ENCODE measurements around the gene AGA.

Gene AGA

DNA sequence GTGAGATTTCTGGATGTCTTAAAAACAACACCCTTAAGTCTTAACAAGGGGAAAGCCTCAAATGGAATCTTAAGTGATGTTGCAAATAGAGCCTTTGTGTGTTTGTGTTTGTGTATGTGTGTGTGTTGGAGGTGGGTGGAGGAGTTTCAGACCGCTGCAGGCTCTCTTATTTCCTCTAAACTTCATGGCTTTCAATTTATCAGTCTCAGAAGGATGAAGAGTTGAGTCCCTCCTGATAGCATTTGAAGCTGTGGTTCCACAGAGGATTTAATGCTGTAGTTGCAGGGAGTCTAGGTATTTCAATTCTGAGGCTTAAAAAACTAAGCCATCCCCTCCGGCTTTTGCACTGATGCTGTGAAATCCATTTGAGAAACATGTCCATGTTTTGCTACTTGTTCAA lies 4.3 kb upstream of the AGA start:
- no peak for DNase-seq

DNA sequence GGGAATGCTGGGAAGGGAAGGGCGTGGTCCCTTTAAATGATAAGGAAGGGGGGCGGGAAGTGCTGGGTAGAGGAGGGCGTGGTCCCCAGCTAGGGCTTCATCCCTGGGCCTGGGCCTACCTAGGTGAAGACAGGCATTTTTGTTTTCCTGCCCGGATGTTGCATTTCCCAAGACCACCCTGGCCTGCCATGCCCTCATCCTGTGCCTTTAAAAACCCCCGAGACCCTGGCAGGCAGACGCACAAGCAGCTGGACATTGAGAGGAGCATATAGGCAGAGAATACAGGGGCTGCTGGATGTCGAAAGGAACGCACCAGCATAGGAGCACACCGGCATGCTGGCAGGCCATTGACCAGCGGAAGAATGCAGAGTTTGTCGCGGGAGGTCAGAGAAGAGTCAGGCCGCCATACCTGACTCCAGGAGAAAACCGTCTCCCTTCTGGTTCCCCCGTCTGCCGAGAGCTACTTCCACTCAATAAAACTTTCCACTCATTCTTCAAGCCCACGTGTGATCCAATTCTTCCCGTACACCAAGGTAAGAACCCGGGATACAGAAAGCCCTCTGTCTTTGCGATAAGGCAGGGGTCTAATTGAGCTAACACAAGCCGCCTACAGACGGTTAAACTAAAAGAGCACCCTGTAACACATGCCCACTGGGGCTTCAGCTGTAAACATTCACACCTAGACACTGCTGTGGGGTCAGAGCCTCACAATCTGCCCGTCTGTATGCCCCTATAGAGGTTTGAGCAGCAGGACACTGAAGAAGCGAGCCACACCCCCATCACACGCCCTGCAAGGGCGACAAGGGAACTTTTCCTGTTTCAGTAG lies 2.9 kb upstream of the AGA start:
- no peak for DNase-seq

DNA sequence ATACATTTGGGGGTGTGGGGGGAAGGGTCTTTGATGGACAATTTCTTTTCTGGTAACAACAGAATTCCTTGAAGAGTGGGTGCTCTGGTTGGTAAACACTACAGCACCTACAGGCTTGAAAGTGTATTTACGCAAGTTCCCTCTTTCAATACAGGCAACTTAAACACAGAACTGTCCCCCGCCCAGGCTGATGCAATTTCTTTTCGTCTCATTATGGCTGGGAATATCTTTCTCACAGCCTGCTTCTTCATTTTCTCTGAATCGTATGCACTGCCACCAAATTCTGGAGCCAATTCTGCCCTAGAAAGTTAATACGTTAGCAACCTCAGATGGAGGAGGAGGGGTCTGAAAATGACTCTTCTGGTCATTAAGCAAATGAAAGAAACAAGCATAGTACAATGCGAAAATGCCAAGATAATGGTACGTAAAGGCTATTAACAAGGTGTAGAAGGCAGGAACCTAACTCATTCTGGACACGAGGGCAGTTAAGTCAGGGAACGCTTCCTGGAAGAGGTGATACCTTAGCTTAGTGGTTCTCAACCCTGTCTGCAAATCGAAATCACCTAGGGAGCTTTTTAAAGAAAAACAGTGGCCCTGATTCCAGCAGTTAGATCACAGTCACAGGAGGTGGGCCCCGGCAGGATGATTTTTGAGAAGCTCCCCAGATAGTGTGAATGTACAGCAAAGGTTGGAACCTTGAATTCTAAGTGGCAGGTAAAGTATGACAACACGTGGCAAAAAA lies 1.0 kb downstream of the AGA start:
- no peak for DNase-seq

DNA sequence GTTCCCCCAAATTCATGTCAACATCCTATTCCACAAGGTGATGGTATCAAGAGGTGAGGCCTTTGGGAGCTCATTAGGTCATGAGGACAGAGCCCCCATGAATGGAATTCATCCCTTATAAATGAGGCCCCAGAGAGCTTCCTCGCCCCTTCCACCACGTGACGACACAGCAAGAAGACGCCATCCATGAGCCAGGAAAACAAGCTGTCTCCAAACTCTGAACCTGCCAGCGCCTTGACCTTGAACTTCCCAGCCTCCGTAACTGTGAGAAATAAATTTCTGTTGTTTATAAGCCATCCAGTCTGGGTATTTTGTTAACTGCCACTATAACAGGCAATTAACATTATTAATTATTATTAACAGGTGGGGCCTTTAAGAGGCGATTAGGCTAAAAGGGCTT lies 5.8 kb downstream of the AGA start:
- DNase-seq, result no peak

DNA sequence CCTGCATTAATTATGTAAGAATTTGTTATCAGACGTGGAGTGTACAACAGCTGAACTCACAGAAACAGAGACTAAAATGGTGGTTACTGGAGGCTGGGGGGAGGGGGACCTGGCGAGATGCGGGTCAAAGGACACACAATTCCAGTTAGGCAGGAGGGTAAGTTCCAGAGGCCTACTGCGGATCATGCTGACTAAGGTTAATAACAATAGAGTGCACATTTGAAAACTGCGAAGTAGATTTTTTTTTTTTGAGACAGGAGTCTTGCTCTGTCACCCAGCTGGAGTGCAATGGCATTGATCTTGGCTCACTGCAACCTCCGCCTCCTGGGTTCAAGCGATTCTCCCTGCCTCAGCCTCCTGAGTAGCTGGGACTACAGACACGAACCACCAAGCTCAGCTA lies 7.6 kb downstream of the AGA start:
- DNase-seq, result no peak

DNA sequence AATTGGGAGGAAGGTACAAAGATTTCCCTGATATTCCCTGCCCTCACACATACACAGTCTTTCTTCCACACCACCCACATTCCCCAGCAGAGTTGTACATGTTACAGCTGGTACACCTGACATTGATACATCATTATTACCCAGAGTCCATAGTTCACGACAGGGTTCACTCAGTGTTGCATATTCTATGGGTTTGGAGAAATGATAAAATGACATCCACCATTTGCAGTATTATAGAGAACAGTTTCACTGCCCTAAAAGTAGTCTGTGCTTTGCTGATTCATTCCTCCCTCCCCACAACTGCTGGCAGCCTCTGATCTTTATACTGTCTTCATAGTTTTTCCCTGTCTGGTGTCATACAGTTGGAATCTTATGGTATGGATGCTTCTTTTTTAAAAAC lies 15.0 kb downstream of the AGA start:
- no peak for DNase-seq

DNA sequence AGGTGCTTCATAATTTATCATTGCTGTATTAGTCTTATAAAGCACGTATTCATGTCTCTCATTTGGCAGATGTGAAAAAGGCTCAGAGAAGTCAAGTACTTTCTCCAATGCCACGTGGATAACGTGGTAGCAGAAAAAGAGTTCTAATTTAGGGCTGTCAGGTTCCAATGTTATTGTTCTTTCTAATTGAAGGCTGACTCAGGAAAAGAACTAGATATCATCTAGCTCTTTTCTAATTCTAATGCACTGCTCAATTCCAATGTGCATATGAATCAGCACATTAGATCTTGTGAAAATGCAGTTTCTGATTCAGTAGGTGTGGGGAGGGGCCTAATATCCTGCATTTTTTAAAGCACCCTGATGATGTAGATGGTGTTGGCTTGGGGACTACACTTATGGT lies 22.8 kb downstream of the AGA start:
- no peak for DNase-seq

DNA sequence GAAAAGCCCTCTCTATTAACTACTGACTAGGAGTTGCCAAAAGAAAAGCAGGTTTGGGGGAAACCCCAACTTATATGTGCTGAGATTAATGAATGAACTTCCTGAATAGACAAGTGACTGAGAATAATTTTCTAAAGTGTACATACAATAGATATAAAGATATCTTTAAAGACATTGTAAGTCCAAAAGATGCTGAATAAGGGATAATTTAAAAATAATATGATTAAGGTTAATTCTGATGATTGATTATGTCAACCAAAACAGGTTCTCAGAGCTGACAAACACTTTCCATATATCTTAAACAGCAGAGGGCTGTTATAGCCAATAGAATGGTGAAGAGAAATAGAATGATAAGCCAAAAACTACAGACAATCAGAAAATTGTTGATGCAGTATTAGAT lies 28.6 kb downstream of the AGA start:
- no peak for DNase-seq

DNA sequence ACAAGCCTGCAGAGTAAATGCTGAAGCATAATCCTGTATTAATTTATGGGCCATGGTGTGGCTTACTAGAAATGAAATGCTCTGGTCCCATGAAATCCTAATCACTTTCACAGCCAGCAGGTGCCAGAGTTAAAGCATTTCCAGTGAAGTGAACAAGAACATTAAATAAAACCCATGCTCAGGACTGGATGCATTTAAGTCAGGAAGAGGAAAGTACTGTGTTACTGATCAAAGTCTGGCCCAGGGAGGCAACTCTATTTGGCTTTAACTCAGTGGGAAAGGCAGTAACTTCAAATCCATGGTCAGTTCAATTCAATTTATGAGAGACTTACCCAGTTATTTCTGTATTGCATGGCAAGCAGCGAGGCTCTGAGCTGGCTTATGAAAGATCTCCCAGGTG lies 29.2 kb downstream of the AGA start:
- no peak for DNase-seq

DNA sequence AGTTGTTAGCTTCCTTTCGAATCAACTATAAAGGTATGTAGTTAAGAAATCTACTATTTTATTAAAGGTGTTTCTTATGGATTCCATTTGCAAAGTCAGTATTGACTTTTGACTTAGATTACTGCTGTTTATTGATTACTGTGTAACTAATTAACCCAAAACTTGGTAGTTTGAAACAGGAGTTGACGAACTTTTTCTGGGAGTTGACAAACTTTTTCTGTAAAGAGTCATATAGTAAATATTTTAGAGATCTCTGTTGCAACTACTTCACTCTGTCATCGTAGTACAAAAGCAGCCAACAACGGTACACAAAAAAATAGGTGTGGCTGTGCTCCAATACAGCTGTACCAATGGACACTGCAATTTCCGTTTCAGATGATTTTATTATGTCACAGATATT lies 30.2 kb downstream of the AGA start:
- DNase-seq, result no peak

DNA sequence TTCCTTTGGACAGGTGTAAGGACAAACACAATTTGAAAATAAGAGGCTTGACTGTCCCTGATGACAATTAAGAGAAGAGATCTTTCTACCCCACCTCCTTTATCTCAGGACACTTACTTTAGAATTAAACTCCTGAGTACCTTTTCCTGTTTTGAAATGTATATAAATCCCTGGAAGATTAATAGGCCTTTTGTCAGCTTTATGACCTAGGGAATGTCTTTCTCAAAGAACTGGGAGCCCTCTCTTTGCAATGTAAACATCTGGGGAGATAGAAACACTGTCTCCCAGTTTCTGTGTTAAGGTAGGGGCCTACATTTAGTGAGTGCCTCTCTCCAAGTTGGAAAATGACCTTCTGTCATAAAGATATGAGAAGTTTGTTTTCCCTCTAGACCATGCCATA lies 31.7 kb downstream of the AGA start:
- DNase-seq, result no peak

DNA sequence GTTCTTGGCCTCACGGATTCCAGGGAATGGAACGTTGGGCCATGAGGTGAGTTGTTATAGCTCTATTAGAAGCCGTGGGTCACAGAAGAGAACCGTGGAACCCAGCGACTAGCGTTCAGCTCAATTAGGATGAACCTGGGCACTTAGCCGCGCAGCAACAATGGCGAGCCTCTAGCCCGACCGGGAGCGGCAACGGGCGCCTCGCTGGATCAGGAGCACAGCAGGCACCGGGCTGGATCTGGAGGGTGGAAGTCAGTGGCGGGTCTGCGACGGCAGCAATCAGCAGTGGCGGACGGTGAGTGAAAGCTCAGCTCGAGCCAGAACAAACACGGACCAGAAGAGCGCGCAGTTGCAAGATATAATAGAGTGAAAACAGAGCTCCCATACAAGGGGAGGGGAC lies 34.2 kb downstream of the AGA start:
- DNase-seq, result no peak

DNA sequence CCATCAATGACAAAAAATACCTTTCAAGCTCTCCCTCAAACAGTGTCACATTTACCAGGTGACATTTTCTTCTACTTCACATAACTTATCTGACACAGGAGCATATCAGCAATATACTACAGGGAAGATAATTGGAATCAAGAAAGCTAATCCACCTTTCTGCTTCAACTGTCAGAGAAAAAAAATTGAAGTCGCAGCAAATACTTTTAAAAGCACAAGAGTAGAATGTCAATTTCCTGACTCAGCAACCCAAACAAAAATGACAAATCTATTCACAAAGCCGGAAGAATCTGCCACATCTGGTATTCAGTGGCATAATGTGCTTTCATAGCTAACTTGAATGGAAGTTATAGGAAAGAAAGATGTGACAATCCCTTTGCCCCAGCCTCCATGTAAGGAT lies 36.7 kb downstream of the AGA start:
- no peak for DNase-seq

DNA sequence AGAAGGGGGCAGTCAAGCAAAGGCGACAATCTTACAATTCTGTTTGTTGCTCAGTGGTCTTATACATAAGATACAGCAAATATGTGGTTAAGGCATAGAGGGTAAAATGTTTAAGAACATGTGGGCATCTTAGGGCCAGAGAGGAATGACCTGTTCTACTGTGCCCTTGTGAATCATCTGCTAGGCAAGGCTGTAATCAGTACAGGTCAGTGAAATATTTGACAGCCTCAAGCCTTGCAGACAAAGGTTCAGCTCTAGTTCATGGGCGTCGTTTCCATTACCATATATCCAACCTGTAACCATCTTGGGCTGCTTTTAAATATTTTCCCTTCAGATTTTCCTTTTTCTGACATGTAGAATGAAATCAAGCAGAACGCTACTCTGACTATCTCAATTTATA lies 37.3 kb downstream of the AGA start:
- DNase-seq, result no peak

DNA sequence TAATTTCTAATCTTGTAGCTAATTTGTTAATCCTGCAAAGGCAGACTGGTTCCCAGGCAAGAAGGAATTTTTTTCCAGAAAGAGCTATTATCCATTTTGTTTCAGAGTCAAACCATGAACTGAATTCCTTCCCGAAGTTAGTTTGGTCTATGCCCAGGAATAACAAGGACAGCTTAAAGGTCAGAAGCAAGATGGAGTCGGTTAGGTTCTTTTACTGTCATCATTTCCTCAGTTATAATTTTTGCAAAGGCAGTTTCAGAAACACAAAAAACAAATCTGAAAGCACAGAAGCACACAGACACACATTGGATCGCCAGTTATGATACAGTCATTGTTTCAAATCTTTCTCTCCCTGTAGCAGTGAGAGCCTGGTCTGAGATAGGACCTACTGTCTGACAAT lies 37.9 kb downstream of the AGA start:
- DNase-seq, result no peak

DNA sequence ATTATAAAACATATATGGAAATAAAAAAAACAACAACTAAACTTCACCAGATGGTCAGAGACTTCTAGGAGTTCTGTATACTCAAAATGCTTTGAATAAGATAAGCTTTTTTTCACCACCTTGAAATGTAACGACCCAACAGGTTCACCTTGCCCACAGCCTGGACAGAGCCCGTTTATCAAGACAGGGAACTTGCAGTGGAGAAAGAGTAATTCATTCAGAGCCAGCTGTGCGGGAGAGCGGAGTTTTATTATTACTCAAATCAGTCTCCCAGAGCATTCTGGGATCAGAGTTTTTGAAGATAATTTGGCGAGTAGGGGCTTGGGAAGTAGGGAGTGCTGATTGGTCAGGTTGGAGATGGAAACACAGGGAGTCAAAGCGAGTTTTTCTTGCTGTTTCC lies 38.5 kb downstream of the AGA start:
- DNase-seq, result no peak

DNA sequence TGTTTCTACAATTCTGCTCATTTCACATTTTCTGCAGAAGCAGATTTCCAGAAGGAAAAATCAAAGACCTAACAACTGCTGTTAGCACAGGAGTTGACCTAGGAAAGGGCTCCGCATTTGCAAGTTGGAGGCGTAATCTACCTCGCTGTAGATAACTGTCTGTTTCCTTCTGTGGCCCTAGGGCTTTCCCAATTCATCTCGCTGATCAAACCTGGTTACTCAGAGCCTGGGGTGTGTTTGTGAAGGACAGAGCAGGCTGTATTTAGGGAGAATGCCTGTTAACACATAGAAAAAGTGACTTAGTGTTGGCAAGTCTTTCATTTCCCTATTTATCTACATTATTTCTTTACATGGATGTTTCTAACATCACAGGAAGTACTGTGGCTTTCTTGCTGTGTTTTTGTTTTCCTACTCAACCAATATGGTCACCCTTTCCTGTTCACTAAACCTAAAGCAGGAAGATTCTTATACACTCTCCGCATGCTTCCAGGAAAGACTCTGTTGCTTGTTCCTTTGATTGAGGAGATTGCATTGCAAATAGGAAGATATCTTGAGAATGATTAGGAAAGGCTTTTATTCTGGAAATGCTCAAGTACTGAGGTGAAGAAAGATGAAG lies 40.5 kb downstream of the AGA start:
- no peak for DNase-seq

DNA sequence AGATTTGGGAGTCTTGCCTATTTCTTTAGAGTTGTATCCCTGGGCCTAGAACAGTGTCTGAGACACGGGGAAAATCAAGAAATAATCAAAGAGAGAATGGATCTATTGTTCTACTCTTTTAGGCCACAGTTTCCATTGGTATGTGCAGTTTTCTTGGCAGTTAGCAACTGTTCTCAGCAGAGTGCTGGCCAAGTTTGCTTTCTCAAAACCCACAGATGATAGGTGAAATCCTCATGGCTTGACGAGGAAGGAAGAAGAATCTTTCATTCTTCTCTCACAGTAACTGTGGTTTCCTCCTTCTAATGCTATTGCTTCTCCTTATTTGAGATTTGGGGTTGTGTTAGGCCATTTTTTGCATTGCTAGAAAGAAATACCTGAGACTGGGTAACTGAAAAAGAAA lies 42.2 kb downstream of the AGA start:
- DNase-seq, result no peak

DNA sequence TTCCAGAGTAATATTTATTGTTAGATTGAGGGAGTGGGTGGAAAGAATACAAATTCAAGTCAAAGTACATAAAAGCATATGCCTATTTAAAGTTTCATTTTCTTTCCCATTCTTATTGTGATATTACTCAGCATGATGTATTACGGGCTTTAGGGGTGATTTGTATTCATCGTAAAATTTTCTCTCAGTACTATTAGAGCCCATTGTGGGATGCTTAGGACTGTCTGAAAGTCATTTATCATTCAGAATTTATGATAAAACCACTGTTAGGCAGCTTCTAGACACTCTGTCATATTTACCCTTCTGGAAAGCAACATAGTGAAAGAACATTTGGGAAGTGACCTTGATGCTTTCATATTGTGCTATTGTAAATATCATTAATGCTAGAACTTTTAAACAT lies 45.9 kb downstream of the AGA start:
- DNase-seq, result no peak

DNA sequence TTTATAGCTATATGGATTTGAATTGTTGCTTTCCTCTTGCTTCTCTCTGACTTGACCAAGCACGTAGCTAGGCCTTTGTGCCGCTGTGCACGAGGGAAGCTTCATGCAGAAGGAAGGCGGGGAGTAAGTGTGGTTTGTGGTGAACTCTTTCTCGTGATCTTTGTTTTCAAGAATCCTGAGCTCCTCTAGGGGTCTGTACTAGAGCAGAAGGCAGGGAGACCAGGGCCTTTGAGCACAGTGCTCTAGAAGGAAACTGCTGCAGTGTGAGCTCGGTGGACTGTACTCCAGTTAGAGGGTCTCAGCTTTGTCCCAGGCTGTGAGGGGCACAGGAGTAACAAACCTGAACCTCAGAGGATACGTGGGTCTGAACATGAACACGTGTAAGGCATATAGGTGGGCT lies 49.0 kb downstream of the AGA start:
- no peak for DNase-seq

DNA sequence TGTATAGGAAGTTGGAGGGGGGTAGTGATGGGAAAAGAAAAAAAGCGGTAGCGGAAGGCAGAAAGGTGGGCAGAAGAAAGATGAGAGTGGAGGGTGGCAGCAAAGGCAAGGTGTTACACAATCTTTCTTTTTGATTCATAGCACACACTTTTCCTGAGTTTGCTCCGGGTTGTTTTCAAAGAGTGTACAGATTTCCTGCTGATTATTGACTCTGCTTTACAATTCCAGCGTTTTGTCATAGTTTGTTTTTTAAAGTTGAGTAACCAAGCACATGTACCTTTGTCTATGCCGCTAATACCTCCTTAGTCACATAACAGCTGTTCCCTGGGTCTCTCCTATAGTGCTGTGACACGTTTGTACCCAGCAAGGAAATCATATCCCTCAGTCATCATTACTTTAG lies 50.3 kb downstream of the AGA start:
- no peak for DNase-seq

DNA sequence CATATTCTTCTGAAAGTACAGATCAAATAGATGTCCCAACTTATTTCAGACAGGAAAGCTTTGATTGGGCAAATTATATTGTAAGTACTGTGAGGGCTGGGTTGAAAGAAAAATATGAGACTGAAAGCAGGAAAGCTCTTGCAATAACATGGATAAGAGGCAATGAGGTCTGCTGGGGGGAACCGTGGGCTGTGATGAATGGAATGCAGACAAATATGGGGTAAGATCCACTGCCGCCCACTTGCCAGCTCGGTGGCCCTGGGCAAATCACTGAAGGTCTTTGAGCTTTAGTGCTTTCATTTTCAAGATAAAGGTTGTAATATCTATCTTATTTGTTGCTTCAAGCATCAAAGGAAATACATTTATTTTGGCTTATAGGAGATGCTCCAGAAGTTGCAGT lies 51.0 kb downstream of the AGA start:
- DNase-seq, result no peak

DNA sequence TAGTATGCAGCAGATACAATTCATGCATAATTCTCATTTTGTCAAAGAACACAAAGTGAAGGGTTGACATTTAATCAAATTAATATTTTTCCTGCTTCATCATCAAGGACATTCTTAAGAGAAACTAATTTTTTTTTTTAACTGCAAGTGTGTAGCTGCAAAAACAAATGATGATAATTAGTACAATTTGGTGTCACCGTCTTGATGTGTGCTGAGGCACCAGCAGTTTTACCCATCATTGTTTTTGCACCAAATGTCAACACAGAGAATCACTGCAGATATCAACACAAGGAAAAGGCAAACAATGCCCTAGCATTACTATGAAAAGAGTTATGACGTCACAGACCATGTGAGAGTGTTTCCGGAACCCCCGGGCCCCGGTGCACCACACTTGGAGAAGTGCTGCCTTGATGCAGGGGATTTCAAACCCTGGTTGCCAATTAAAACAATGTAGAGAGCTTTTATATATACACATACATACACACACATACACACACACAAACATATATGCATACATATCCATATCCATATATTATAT lies 55.9 kb downstream of the AGA start:
- DNase-seq, result no peak
